CD8-positive, alpha-beta memory T cell (primary cell): Measurements from ENCODE around the gene OVOL1. TPM values are rescaled to one million over a fixed set of nuclear protein-coding genes. Genes with fewer than 3 reads are reported as not detected.

Experiments used
- CTCF ChIA-PET: fragments of 350-600 bp; sonication (Branson Sonifier 250); formaldehyde crosslinking; loops from one replicate; lab custom pipeline; 2021; ENCODE audit warnings: antibody characterized with exemption; lab: Charles Lee
- POLR2A ChIA-PET: fragments of 350-600 bp; sonication (Branson Sonifier 250); formaldehyde crosslinking; loops from one replicate; lab custom pipeline; 2021; ENCODE audit warnings: antibody characterized with exemption; lab: Charles Lee
- DNase-seq, 5 donors: peaks; one replicate each; pipeline versions ENCODE4 v3.0.0 to v3.0.0-alpha.2; 2020 to 2022; ENCODE audit warnings: mixed read lengths in 1 of 5
- H3K27ac ChIP-seq: one replicate; pipeline ENCODE4 v1.7.0; 2013; ENCODE audit warnings: low read depth, mild to moderate bottlenecking, low read length, moderate library complexity
- H3K27me3 ChIP-seq: 2 replicates; pipeline ENCODE4 v1.7.0; 2013; ENCODE audit warnings: low read length, mild to moderate bottlenecking; ENCODE audit not compliant: insufficient read depth, poor library complexity, severe bottlenecking
- H3K36me3 ChIP-seq: 2 replicates; pipeline ENCODE4 v1.7.0; 2013; ENCODE audit warnings: mild to moderate bottlenecking, low read length, moderate library complexity; ENCODE audit not compliant: insufficient read depth
- H3K4me1 ChIP-seq: 2 replicates; pipeline ENCODE4 v1.7.0; 2013; ENCODE audit warnings: mild to moderate bottlenecking, low read length, moderate library complexity; ENCODE audit not compliant: insufficient read depth
- H3K4me3 ChIP-seq: 2 replicates; pipeline ENCODE4 v1.7.0; 2013; ENCODE audit warnings: mild to moderate bottlenecking, low read length
- H3K9me3 ChIP-seq: 2 replicates; pipeline ENCODE4 v1.7.0; 2013; ENCODE audit warnings: mild to moderate bottlenecking, low read length
- H3K27ac Mint-ChIP-seq, 8 donors: one replicate each; pipeline ENCODE4 v1.8.0; 2020 to 2021; ENCODE audit warnings: mixed read lengths in 8 of 8, mild to moderate bottlenecking in 6 of 8, inconsistent platforms in 3 of 8, moderate library complexity in 3 of 8
- H3K27me3 Mint-ChIP-seq, 2 donors: one replicate each; pipeline ENCODE4 v1.8.0; 2020 to 2021; ENCODE audit warnings: mixed read lengths in 2 of 2, mild to moderate bottlenecking in 1 of 2, moderate library complexity in 1 of 2
- H3K36me3 Mint-ChIP-seq, 3 donors: one replicate each; pipeline ENCODE4 v1.8.0; 2020 to 2021; ENCODE audit warnings: mixed read lengths in 3 of 3, inconsistent platforms in 1 of 3, mild to moderate bottlenecking in 1 of 3
- H3K4me1 Mint-ChIP-seq, 3 donors: one replicate each; pipeline ENCODE4 v1.8.0; 2020 to 2021; ENCODE audit warnings: mixed read lengths in 3 of 3, inconsistent platforms in 1 of 3, mild to moderate bottlenecking in 1 of 3
- H3K4me3 Mint-ChIP-seq, 7 donors: one replicate each; pipeline ENCODE4 v1.8.0; 2020 to 2021; ENCODE audit warnings: mixed read lengths in 7 of 7, mild to moderate bottlenecking in 6 of 7, moderate library complexity in 4 of 7, inconsistent platforms in 2 of 7
- H3K9me3 Mint-ChIP-seq, 5 donors: one replicate each; pipeline ENCODE4 v1.8.0; 2020 to 2022; ENCODE audit warnings: mixed read lengths in 5 of 5, mild to moderate bottlenecking in 3 of 5, moderate library complexity in 2 of 5, inconsistent platforms in 1 of 5
- polyA plus RNA-seq: library from polyadenylated mRNA; unstranded; fragments of 300-500 nt; fragmentation: Illumina TruSeq; gene quantifications from one replicate; pipeline ENCODE4 v1.2.3, GENCODE V29; 2021
- total RNA-seq, 2 experiments: library from RNA; stranded (reverse); gene quantifications; one replicate each; pipeline ENCODE4 v1.2.3, GENCODE V29; 2021

The OVOL1 gene
- total and polyA plus RNA-seq, 3 experiments from 2014 or later, result not detected

DNA sequence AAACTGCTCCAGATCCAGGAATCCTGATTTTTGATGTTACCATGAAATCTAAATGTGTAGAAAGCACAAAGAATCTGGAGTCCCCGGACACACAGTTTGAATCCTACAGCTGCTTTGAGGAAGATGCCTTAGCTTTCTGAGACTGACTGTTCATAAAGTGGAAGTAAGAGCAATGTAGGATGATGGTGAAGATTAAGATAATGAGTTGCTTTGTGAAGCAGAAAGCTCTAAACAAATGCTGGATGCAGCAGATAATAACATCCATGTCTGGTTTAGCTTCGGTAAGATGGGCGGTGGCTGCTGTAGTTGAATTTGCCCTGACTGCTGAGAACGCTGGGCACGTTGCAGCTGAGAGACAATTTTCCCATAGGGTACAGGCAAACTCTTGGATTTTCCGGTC, 20.1 kb downstream of the OVOL1 start:
- POLR2A ChIA-PET, result no interaction called here
- Mint-ChIP-seq H3K27ac (no peak overlapping the region), H3K9me3 (no peaks in the 10 kb centered on the region), H3K4me1 (no peaks in the 10 kb centered on the region), H3K27me3 (peaks cover 28 to 30% of the 10 kb centered on the region in 2 donors), H3K36me3 (peaks cover 0 to 1% (median 0%) of the 10 kb centered on the region in 3 donors), H3K4me3 (no peak overlapping the region)
- H3K9me3 ChIP-seq, result no peaks in the 10 kb centered on the region
- no peaks in the 10 kb centered on the region for H3K36me3 ChIP-seq
- H3K4me1 ChIP-seq, result no peaks in the 10 kb centered on the region
- no peak overlapping the region for H3K4me3 ChIP-seq
- DNase-seq, result no peak
- CTCF ChIA-PET, result interaction anchor here (0.7 to 3.2 kb wide), 2 partner anchors 10 to 27 kb away, joined by 3 to 13 read pairs; partner anchors contain the start of gene AP5B1
- peaks cover 25% of the 10 kb centered on the region for H3K27me3 ChIP-seq
- H3K27ac ChIP-seq, result no peak overlapping the region

DNA sequence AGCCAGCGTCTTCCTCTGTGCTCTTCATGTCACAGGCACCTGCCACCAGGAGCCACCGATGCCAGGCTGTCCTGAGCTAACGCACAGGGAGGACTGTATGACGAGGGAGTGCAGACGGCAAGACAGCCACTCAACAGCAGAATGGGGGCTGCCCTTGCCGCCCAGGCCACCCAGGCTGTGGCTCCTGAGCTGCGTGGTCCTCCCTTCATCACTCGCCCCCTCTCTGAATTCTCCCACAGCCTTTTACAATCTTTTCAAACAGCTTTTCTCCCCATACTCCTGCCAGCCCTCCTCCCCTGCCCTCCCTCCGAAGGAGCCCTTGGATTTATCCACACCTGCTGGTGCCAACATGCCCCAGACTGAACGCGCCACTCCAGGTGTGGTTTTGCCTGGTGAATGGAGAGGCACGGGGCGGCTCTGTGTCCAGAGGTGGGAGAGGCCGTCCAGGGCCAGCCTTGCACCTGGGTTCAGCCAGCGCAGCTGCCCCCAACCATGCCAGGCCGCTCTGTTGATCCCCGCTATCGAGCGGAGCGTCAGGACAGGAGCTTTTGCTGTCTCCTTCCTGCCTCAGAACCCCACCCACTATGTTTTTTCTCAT, 22.0 kb downstream of the OVOL1 start:
- H3K9me3 Mint-ChIP-seq, result no peaks in the 10 kb centered on the region
- CTCF ChIA-PET, result interaction anchor here (0.9 to 3.2 kb wide), 6 partner anchors 8 to 126 kb away, joined by 3 to 13 read pairs (median 4); partner anchors contain the start of genes AP5B1 and KAT5
- Histone ChIP-seq H3K27me3 (peaks cover 12% of the 10 kb centered on the region), H3K36me3 (no peaks in the 10 kb centered on the region), H3K9me3 (no peaks in the 10 kb centered on the region), H3K4me1 (no peaks in the 10 kb centered on the region), H3K4me3 (no peak overlapping the region), H3K27ac (no peak overlapping the region)
- no peaks in the 10 kb centered on the region for H3K4me1 Mint-ChIP-seq
- POLR2A ChIA-PET, result no interaction called here
- H3K27me3 Mint-ChIP-seq, result peaks cover 16 to 17% of the 10 kb centered on the region in 2 donors
- no peak overlapping the region for H3K4me3 Mint-ChIP-seq
- H3K36me3 Mint-ChIP-seq, result peaks cover 0 to 2% (median 0%) of the 10 kb centered on the region in 3 donors
- peak overlapping the region in 1 of 8 donors; percentile 89 for H3K27ac Mint-ChIP-seq
- DNase-seq, result no peak

- POLR2A ChIA-PET, result no interaction called here
- H3K4me1 ChIP-seq, result no peaks in the 10 kb centered on the region
- H3K27ac ChIP-seq, result no peak overlapping the region
- no peak for DNase-seq
- peaks cover 8% of the 10 kb centered on the region for H3K27me3 ChIP-seq
- H3K4me3 Mint-ChIP-seq, result no peak overlapping the region
- no peaks in the 10 kb centered on the region for H3K9me3 Mint-ChIP-seq
- no peak overlapping the region for H3K4me3 ChIP-seq
- H3K4me1 Mint-ChIP-seq, result no peaks in the 10 kb centered on the region
- H3K36me3 Mint-ChIP-seq, result peaks cover 0 to 3% (median 0%) of the 10 kb centered on the region in 3 donors
- H3K9me3 ChIP-seq, result no peaks in the 10 kb centered on the region
- peaks cover 10 to 12% of the 10 kb centered on the region in 2 donors for H3K27me3 Mint-ChIP-seq
- no peaks in the 10 kb centered on the region for H3K36me3 ChIP-seq
- CTCF ChIA-PET, result interaction anchor here (0.7 to 3.2 kb wide), 4 partner anchors 12 to 213 kb away, joined by 3 to 13 read pairs (median 4); partner anchors contain the start of gene AP5B1
- peak overlapping the region in 1 of 8 donors; percentile 6 for H3K27ac Mint-ChIP-seq
Observed at GRCh38 chr11:65809496-65809895, 22.6 kb downstream of the OVOL1 start.

DNA sequence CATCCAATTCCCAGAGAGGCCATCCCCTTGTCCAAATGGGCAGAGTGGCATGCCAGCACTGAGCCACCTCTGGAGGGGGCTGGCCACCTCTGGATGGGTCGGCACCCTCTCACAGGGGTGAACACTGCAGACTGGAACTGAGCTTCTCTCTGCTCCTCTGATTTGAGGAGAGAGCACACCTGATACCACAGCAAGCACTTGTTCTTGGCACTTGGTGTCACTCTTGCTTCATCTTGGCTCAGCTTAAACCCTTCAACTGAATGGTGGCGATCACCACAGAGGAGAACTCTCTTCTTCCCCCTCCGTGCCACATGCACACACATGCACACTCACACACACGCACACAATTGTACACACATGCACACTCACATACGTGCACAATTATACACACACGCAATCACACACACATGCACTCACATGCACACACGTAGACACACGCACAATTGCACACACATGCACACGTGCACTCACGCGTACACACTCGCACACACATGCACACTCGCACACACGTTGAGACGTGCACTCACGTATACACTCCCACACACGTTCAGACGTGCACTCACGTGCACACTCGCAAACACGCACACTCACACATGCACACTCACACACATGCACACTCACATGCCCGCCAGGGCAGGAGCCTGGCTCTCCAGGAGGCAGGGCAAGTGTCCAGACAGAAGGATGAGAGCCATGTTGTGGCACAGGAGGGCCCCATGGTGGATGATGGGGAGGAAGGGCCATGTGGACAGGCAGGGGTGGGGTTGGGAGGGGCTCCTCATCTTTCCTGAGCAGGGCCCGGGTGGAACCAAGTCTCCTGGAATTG, 23.4 kb downstream of the OVOL1 start:
- Mint-ChIP-seq H3K27me3 (peaks cover 10 to 12% of the 10 kb centered on the region in 2 donors), H3K36me3 (peaks cover 0 to 3% (median 0%) of the 10 kb centered on the region in 3 donors), H3K4me1 (no peaks in the 10 kb centered on the region), H3K4me3 (peak overlapping the region in 1 of 7 donors; percentile 42), H3K27ac (peak overlapping the region in 2 of 8 donors; percentile 13 to 58), H3K9me3 (no peaks in the 10 kb centered on the region)
- DNase-seq, result no peak
- CTCF ChIA-PET, result interaction anchor here (0.7 to 3.2 kb wide), 4 partner anchors 13 to 212 kb away, joined by 3 to 13 read pairs (median 5); partner anchors contain the start of gene AP5B1
- no peaks in the 10 kb centered on the region for H3K4me1 ChIP-seq
- H3K27ac ChIP-seq, result no peak overlapping the region
- H3K4me3 ChIP-seq, result no peak overlapping the region
- peaks cover 8% of the 10 kb centered on the region for H3K27me3 ChIP-seq
- no peaks in the 10 kb centered on the region for H3K36me3 ChIP-seq
- POLR2A ChIA-PET, result no interaction called here
- no peaks in the 10 kb centered on the region for H3K9me3 ChIP-seq

DNA sequence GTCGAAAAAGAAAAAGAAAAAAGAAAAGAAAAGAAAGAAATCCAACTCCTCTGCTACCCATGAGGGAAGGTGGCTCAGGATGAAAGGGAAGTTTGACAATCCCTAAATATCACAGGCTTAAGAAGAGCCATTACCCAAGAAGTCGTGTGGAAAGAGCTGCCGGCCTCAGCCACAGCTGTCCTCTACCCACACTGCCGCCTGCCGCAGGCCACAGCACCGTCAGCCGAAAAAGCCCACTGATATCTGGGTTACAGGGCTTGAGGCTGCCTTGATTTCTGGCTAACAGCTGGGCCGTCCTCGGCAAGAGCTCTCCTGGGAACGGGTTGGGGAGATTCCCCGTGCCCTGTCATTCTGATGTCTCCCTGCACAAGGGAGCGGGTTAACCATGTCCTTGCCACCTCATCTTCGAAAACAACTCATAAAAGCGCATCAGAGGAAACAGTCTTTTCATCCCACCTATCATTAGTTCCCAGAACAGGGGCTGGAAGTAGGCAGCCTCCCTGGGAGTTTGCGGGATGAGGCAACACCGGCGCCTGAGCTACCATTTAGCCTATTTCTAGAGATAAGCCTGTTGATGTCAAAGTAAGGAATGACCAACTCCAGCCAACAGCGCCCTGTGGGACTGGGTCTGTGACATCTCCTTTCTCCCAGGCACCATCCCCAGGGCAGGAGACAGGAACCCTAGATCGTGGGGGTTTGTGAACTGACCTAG, 25.1 kb downstream of the OVOL1 start:
- H3K4me1 Mint-ChIP-seq, result peaks cover under 1 to 5% (median 4%) of the 10 kb centered on the region in 3 donors
- CTCF ChIA-PET, result interaction anchor here (1.6 kb wide), 1 partner anchor 32 kb away, joined by 6 read pairs; no protein-coding TSS in a partner anchor
- peaks cover 6 to 10% of the 10 kb centered on the region in 2 donors for H3K27me3 Mint-ChIP-seq
- H3K4me3 Mint-ChIP-seq, result no peak overlapping the region
- H3K27ac Mint-ChIP-seq, result no peak overlapping the region
- Histone ChIP-seq H3K4me1 (peaks cover 2% of the 10 kb centered on the region), H3K36me3 (no peaks in the 10 kb centered on the region), H3K9me3 (no peaks in the 10 kb centered on the region), H3K27ac (no peak overlapping the region), H3K4me3 (no peak overlapping the region), H3K27me3 (peaks cover 8% of the 10 kb centered on the region)
- no peaks in the 10 kb centered on the region for H3K9me3 Mint-ChIP-seq
- peaks cover 0 to 4% (median 0%) of the 10 kb centered on the region in 3 donors for H3K36me3 Mint-ChIP-seq
- POLR2A ChIA-PET, result no interaction called here
- DNase-seq, result no peak

DNA sequence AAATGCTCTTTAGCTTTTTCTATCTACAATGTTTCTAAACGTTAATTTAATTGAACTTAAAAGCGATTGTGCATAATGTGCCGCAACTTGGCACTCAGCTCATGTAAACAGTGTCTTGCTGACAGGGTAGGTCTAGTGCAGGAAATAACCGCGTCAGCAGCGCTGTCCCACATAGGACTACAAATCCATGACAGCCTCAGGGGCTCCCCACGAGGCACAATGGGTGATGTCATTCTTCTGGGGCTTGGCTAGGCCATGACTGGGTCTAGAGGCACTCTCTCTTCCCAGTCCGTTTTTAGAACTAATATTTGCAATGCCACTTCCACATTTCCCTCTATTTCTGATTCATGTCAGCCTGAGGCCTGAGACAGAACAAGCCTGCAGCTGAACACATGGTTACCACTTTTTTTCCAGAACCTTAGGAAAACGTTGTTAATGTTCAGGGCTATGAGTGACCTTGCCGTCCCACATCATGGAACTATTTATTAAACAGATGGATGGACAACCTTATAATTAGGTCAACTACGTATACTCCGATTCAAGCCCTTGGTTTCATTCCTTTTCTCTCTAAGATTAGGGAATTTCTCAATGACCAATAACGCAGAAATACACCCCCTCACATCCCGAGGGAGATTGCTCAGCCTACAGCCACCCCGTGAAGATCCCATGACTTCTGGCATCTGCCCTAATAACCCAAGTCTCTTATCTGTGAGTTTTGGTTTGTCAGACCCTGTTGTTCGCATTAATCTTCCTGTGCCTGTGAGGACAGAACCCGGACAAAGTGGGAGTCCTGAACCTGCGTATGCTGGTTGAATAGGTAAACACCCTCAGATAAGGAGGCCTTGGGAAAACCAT, 27.5 kb downstream of the OVOL1 start:
- Histone ChIP-seq H3K36me3 (no peaks in the 10 kb centered on the region), H3K27me3 (no peaks in the 10 kb centered on the region), H3K4me3 (no peak overlapping the region), H3K9me3 (no peaks in the 10 kb centered on the region), H3K27ac (no peak overlapping the region), H3K4me1 (peaks cover 10% of the 10 kb centered on the region)
- no peak for DNase-seq
- no peaks in the 10 kb centered on the region for H3K9me3 Mint-ChIP-seq
- H3K4me1 Mint-ChIP-seq, result peaks cover 8 to 11% (median 10%) of the 10 kb centered on the region in 3 donors
- POLR2A ChIA-PET, result no interaction called here
- CTCF ChIA-PET, result interaction anchor here (5.0 kb wide), 1 partner anchor 102 kb away, joined by 50 read pairs; the partner anchor contains the start of gene KAT5
- H3K36me3 Mint-ChIP-seq, result peaks cover 0 to 3% (median 0%) of the 10 kb centered on the region in 3 donors
- H3K4me3 Mint-ChIP-seq, result no peak overlapping the region
- no peaks in the 10 kb centered on the region for H3K27me3 Mint-ChIP-seq
- H3K27ac Mint-ChIP-seq, result no peak overlapping the region

GRCh38 chr11:65814986-65815565, 28.2 kb downstream of the OVOL1 start:
- no peak overlapping the region for H3K27ac Mint-ChIP-seq
- H3K9me3 Mint-ChIP-seq, result no peaks in the 10 kb centered on the region
- no peak overlapping the region for H3K4me3 ChIP-seq
- POLR2A ChIA-PET, result no interaction called here
- CTCF ChIA-PET, result interaction anchor here (4.4 to 5.0 kb wide), 2 partner anchors 36 to 103 kb away, joined by 47 to 50 read pairs; partner anchors contain the start of genes AP5B1 and KAT5
- peaks cover 10% of the 10 kb centered on the region for H3K4me1 ChIP-seq
- no peaks in the 10 kb centered on the region for H3K27me3 Mint-ChIP-seq
- no peak overlapping the region for H3K4me3 Mint-ChIP-seq
- no peaks in the 10 kb centered on the region for H3K9me3 ChIP-seq
- H3K27ac ChIP-seq, result no peak overlapping the region
- DNase-seq, result no peak
- no peaks in the 10 kb centered on the region for H3K36me3 ChIP-seq
- H3K4me1 Mint-ChIP-seq, result peaks cover 8 to 11% (median 10%) of the 10 kb centered on the region in 3 donors
- peaks cover 0 to 3% (median 0%) of the 10 kb centered on the region in 3 donors for H3K36me3 Mint-ChIP-seq
- H3K27me3 ChIP-seq, result no peaks in the 10 kb centered on the region
